OCI-LY7 (cell line): ENCODE measurements around the gene MT1H.

Experiments
- CTCF ChIP-seq: fragments of 200-600 bp; sonication (generic); conservative IDR thresholded peaks from 2 replicates; pipeline ENCODE4 v1.5.1; 2014; ENCODE audit warnings: mild to moderate bottlenecking, antibody characterized with exemption, low read length, moderate library complexity, mixed read lengths
- EZH2phosphoT487 ChIP-seq: fragments of 200-600 bp; sonication (generic); IDR thresholded peaks from 2 replicates; pipeline ENCODE4 v1.6.1; 2018; ENCODE audit warnings: low read depth, borderline replicate concordance, mild to moderate bottlenecking, mixed run types, antibody characterized with exemption, low read length, moderate library complexity, mixed read lengths

- TF ChIP-seq CTCF: no peak
- TF ChIP-seq EZH2phosphoT487: no peak
These were observed 21.8 kb upstream of the MT1H start for GRCh38 chr16:56647641-56648431.
